Skin epidermis (tissue), 12 donors: ENCODE results near the gene SUSD2.
A peak's percentile ranks its signal among the peaks of the same experiment; 100 is the strongest.

Experiments
- H3K27ac ChIP-seq, 21 experiments: fragments of 200-600 bp; sonication (generic) in 11 of 21; one replicate each; pipeline ENCODE4 v1.5.0; 2020; ENCODE audit warnings: mild to moderate bottlenecking in 3 of 21, inconsistent platforms in 2 of 21, moderate library complexity in 2 of 21
- H3K4me3 ChIP-seq, 7 experiments: fragments of 200-600 bp; sonication (generic) in 2 of 7; one replicate each; pipeline ENCODE4 v1.5.0; 2020; ENCODE audit warnings: inconsistent platforms in 2 of 7, mild to moderate bottlenecking in 2 of 7, moderate library complexity in 1 of 7

Gene SUSD2

GRCh38 chr22:24148266-24149197, 32.8 kb upstream of the SUSD2 start:
- no peak overlapping the region for H3K4me3 ChIP-seq
- H3K27ac ChIP-seq = peak overlapping the region in 15 of 21 experiments; percentile 1 to 81 (median 57)

GRCh38 chr22:24149198-24149590, 32.1 kb upstream of the SUSD2 start:
- peak overlapping the region in 6 of 21 experiments; percentile 1 to 76 (median 36) for H3K27ac ChIP-seq
- H3K4me3 ChIP-seq = no peak overlapping the region

GRCh38 chr22:24153353-24153752, 27.9 kb upstream of the SUSD2 start:
- Histone ChIP-seq H3K27ac (peak overlapping the region in 15 of 21 experiments; percentile 22 to 98 (median 72)), H3K4me3 (no peak overlapping the region)

- Histone ChIP-seq H3K4me3 (no peak overlapping the region), H3K27ac (peak overlapping the region in 14 of 21 experiments; percentile 27 to 98 (median 76))
Measured at GRCh38 chr22:24153959-24154358, 27.3 kb upstream of the SUSD2 start.

- Histone ChIP-seq H3K27ac (peak overlapping the region in 12 of 21 experiments; percentile 55 to 98 (median 86)), H3K4me3 (no peak overlapping the region)
Measured at GRCh38 chr22:24154826-24155225, 26.5 kb upstream of the SUSD2 start.

- peak overlapping the region; percentile 54 to 78 (median 61) for H3K4me3 ChIP-seq
- peak overlapping the region; percentile 47 to 98 (median 77) for H3K27ac ChIP-seq
Measured at GRCh38 chr22:24155627-24156140, 25.6 kb upstream of the SUSD2 start.

GRCh38 chr22:24156141-24156912, 25.0 kb upstream of the SUSD2 start:
- Histone ChIP-seq H3K27ac (peak overlapping the region in 20 of 21 experiments; percentile 55 to 98 (median 79)), H3K4me3 (peak overlapping the region; percentile 54 to 78 (median 61))

GRCh38 chr22:24156913-24157821, 24.1 kb upstream of the SUSD2 start:
- Histone ChIP-seq H3K4me3 (peak overlapping the region; percentile 54 to 78 (median 61)), H3K27ac (peak overlapping the region in 19 of 21 experiments; percentile 35 to 98 (median 81))

- no peak overlapping the region for H3K4me3 ChIP-seq
- H3K27ac ChIP-seq = peak overlapping the region in 15 of 21 experiments; percentile 35 to 98 (median 81)
Measured at GRCh38 chr22:24157822-24158135, 23.5 kb upstream of the SUSD2 start.

GRCh38 chr22:24159650-24160049, 21.6 kb upstream of the SUSD2 start:
- Histone ChIP-seq H3K4me3 (no peak overlapping the region), H3K27ac (peak overlapping the region in 3 of 21 experiments; percentile 6 to 98 (median 39))

- Histone ChIP-seq H3K4me3 (no peak overlapping the region), H3K27ac (no peak overlapping the region)
Measured at GRCh38 chr22:24160546-24160945, 20.7 kb upstream of the SUSD2 start.

GRCh38 chr22:24161485-24161884, 19.8 kb upstream of the SUSD2 start:
- no peak overlapping the region for H3K4me3 ChIP-seq
- H3K27ac ChIP-seq = peak overlapping the region in 3 of 21 experiments; percentile 3 to 38 (median 5)

GRCh38 chr22:24161909-24162308, 19.4 kb upstream of the SUSD2 start:
- Histone ChIP-seq H3K4me3 (no peak overlapping the region), H3K27ac (peak overlapping the region in 4 of 21 experiments; percentile 3 to 38 (median 10))

GRCh38 chr22:24162436-24162835, 18.9 kb upstream of the SUSD2 start:
- no peak overlapping the region for H3K4me3 ChIP-seq
- H3K27ac ChIP-seq = peak overlapping the region in 4 of 21 experiments; percentile 3 to 38 (median 10)

GRCh38 chr22:24164243-24164642, 17.0 kb upstream of the SUSD2 start:
- Histone ChIP-seq H3K4me3 (no peak overlapping the region), H3K27ac (no peak overlapping the region)

- no peak overlapping the region for H3K4me3 ChIP-seq
- H3K27ac ChIP-seq = no peak overlapping the region
Measured at GRCh38 chr22:24164940-24165339, 16.3 kb upstream of the SUSD2 start.

- Histone ChIP-seq H3K27ac (no peak overlapping the region), H3K4me3 (no peak overlapping the region)
Measured at GRCh38 chr22:24165673-24166072, 15.6 kb upstream of the SUSD2 start.

GRCh38 chr22:24166811-24167210, 14.5 kb upstream of the SUSD2 start:
- Histone ChIP-seq H3K27ac (peak overlapping the region in 1 of 21 experiments; percentile 22), H3K4me3 (no peak overlapping the region)

- no peak overlapping the region for H3K4me3 ChIP-seq
- H3K27ac ChIP-seq = no peak overlapping the region
Measured at GRCh38 chr22:24169439-24170058, 11.7 kb upstream of the SUSD2 start.
